ENCODE measurements around the gene GFM1. TPM values are rescaled to one million over a fixed set of nuclear protein-coding genes. Genes with fewer than 3 reads are reported as not detected.

GFM1 gene
- total and polyA plus RNA-seq, 2 donors (not counting 3 experiments of a cell fraction or from before 2014, with no cell fraction given): 14.9 to 68.6 TPM

DNA sequence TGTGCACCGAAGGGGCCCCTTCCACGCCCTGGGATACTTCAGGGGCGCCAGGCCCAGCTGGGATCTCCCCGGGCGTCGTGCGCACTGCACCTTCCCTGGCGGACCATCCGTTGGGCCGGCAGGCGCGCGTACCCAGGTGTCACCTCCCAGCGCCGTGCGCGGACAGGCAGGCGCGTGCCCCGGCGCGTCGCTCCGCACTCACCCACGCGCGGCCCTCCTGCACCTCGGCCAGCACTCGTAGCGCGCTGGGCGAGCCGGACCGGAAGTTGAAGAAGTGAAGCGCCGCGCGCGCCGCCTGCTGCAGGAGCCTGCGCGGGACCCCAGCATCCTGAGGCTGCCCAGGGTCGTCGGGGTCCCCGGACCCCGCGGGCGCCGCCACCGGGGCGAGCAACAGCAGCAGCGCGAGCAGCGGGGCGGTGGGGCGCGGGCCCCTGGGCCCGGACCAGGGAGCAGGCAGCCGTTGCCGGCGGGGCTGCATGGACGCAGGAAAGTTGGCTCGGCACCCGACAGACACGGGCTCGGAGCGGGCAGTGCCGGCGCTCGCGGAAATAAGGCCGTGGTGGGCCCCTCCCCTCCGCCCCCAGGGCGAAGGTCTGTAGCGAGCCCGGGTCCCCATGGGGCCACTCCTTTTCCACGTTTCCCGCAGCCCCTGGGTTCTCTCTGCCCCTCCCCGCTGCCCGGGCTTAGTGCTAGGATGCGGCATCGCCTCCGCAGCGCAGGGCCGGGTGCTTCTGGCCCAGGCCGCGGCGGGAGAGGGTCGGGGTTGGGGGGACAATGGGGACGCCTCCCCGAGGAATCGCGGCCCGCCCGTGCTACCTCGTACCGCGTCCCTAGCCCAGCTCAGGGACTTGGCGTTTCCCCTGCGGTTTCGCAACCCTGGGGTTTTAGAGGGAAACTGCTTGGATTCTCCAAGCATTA lies 87.9 kb downstream of the GFM1 start, which contains the start of gene RARRES1:
Gene RARRES1, minus strand, starts transcription at position 520 of the 918 bp plus-strand sequence. Its CDS starts 42 bp downstream, at position 478.
- peaks cover 12% of the 10 kb centered on the region for H3K4me1 ChIP-seq (ENCODE audit: control insufficient read depth, extremely low read depth, insufficient read depth, low read length)
- DNase-seq (ENCODE audit: low read depth, low spot score) (peak; percentile 50), FAIRE-seq (no peak)
- H3K4me2 ChIP-seq (ENCODE audit: insufficient read depth, low read length): peak within 1 kb of the TSS; percentile 79
- TF ChIP-seq, protein P1, sequence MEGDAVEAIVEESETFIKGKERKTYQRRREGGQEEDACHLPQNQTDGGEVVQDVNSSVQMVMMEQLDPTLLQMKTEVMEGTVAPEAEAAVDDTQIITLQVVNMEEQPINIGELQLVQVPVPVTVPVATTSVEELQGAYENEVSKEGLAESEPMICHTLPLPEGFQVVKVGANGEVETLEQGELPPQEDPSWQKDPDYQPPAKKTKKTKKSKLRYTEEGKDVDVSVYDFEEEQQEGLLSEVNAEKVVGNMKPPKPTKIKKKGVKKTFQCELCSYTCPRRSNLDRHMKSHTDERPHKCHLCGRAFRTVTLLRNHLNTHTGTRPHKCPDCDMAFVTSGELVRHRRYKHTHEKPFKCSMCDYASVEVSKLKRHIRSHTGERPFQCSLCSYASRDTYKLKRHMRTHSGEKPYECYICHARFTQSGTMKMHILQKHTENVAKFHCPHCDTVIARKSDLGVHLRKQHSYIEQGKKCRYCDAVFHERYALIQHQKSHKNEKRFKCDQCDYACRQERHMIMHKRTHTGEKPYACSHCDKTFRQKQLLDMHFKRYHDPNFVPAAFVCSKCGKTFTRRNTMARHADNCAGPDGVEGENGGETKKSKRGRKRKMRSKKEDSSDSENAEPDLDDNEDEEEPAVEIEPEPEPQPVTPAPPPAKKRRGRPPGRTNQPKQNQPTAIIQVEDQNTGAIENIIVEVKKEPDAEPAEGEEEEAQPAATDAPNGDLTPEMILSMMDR (IDR thresholded peaks at IDR 0.05; ENCODE audit: extremely low read depth in 1 of 2, insufficient read depth in 1 of 2, low read depth in 1 of 2, low read length in 2 of 2): peak in 1 of 2 donors; percentile 7
- TF ChIP-seq EZH2 (IDR thresholded peaks at IDR 0.05; ENCODE audit: borderline replicate concordance, low read depth, low read length, severe bottlenecking): peak; percentile 33
- no peak for TF ChIP-seq POLR2A (IDR thresholded peaks at IDR 0.05; ENCODE audit: low read depth, low read length)
- no peak for TF ChIP-seq MYC (IDR thresholded peaks at IDR 0.05; ENCODE audit: low read depth, low read length)
- no peaks in the 10 kb centered on the region for H3K79me2 ChIP-seq (ENCODE audit: control insufficient read depth, insufficient read depth, low read length)
- H3K27ac ChIP-seq (ENCODE audit: insufficient read depth, low read depth, low read length): no peak within 1 kb of the TSS
- H3K36me3 ChIP-seq (ENCODE audit: control insufficient read depth in 2 of 2, extremely low read depth in 1 of 2, insufficient read depth in 2 of 2, low read length in 2 of 2): no peaks in the 10 kb centered on the region
- no peaks in the 10 kb centered on the region for H3K9me1 ChIP-seq (replicated peaks; ENCODE audit: control insufficient read depth, extremely low read depth, insufficient read depth, low read length)
- dilution Hi-C loops (cut with MboI; ENCODE audit: extremely low pct_ligation_motif_present, low sequenced_read_pairs): no loop called here
- peak within 1 kb of the TSS; percentile 89 for H2AFZ ChIP-seq (ENCODE audit: low read depth, low read length)
- ChIA-PET POLR2A (no interaction called here), CTCF (interaction anchor here (0.6 to 1.7 kb wide), 3 partner anchors 21 to 57 kb away, joined by 3 to 6 read pairs (median 4); no protein-coding TSS in a partner anchor)
- intact Hi-C loops (cut with micrococcal nuclease): loop anchor here (1.0 kb wide), 1 partner anchor 73 kb away; no protein-coding TSS in a partner anchor
- H3K9ac ChIP-seq (replicated peaks; ENCODE audit: extremely low read depth, insufficient read depth, low read length): peak within 1 kb of the TSS; percentile 59
- peak within 1 kb of the TSS; percentile 11 to 46 (median 43) for H3K4me3 ChIP-seq (replicated peaks in 1 of 3; ENCODE audit: insufficient read depth in 1 of 3, low read depth in 1 of 3, low read length in 3 of 3)
- BruUV-seq (replicated peaks): no TSS peak
- H4K20me1 ChIP-seq (replicated peaks; ENCODE audit: control insufficient read depth, extremely low read depth, insufficient read depth, low read length): no peaks in the 10 kb centered on the region
- H3K27me3 ChIP-seq (ENCODE audit: control insufficient read depth in 2 of 2, insufficient read depth in 2 of 2, low read length in 2 of 2): no peaks in the 10 kb centered on the region
- H3K9me3 ChIP-seq (replicated peaks; ENCODE audit: control insufficient read depth, insufficient read depth, low read length): no peaks in the 10 kb centered on the region

Measured in endothelial cell of umbilical vein (primary cell).